ENCODE data around the gene CDC25A. TPM values are rescaled to one million over a fixed set of nuclear protein-coding genes. Genes with fewer than 3 reads are reported as not detected.

Gene CDC25A
- total and polyA plus RNA-seq, 2 of the 8 experiments (the other 6 are each of a cell fraction or from before 2014, with no cell fraction given), result 20.7 to 62.1 TPM

- ChIA-PET CTCF (ENCODE audit: partially characterized antibody) (interaction anchor here (0.5 to 3.2 kb wide), 50 partner anchors 11 to 421 kb away, joined by 3 to 25 read pairs (median 5); partner anchors contain the start of genes CCDC51, TMA7 and ZNF589), POLR2A (ENCODE audit: partially characterized antibody) (interaction anchor here (0.6 to 4.7 kb wide), 19 partner anchors 15 to 245 kb away, joined by 3 to 25 read pairs (median 4); partner anchors contain the start of genes CCDC51 and ZNF589)
- no peak overlapping the region; a peak in 1 of 7 replicates for H3K9ac ChIP-seq (replicated peaks in 1 of 4; ENCODE audit: extremely low read depth in 1 of 4, low read depth in 3 of 4, low read length in 3 of 4)
- H3K9me3 ChIP-seq (ENCODE audit: insufficient read depth in 2 of 2, low read depth in 1 of 2, low read length in 1 of 2), result no peaks in the 10 kb centered on the region
- DNase-seq (ENCODE audit: low read depth in 1 of 2, low spot score in 2 of 2) (peak; percentile 23 to 95), FAIRE-seq (peak; percentile 90)
- H3K79me1 ChIP-seq (ENCODE audit: low read depth, low read length), result no peaks in the 10 kb centered on the region
- no peaks in the 10 kb centered on the region for H3K79me2 ChIP-seq (ENCODE audit: control insufficient read depth in 1 of 2, insufficient read depth in 2 of 2, low read length in 2 of 2)
- WGBS, 2 experiments (ENCODE audit: extremely low coverage in 1 of 2, insufficient coverage in 1 of 2, insufficient read length in 1 of 2, insufficient replicate concordance in 2 of 2, low coverage in 1 of 2, low lambda C conversion rate in 2 of 2, missing lambda C conversion rate in 1 of 2), result 58% methylated on average over 9 of the region's 9 CpGs; no CpG with 5 or more reads in 1 of the 2 experiments
- no peak overlapping the region for H2BK120ac ChIP-seq (replicated peaks; ENCODE audit: low read depth, low read length)
- no peak overlapping the region for H3K4ac ChIP-seq (replicated peaks; ENCODE audit: insufficient read length, low read depth, low read length)
- no peaks in the 10 kb centered on the region; the same call in 1 of the 2 replicates for H3K23me2 ChIP-seq (ENCODE audit: low read depth, low read length)
- 0 out of 2 replicates have a peak overlapping the region, but pooled peaks have one; percentile 11 for H2AFZ ChIP-seq (ENCODE audit: low read length)
- H4K8ac ChIP-seq (ENCODE audit: extremely low read depth, insufficient read depth, low read length), result no peak overlapping the region
- H2BK15ac ChIP-seq (ENCODE audit: low read length), result no peak overlapping the region
- H2BK5ac ChIP-seq (ENCODE audit: low read depth, low read length), result no peak overlapping the region
- H2AK5ac ChIP-seq (ENCODE audit: low read depth, low read length), result no peak overlapping the region
- H3K4me1 ChIP-seq (replicated peaks in 1 of 4; ENCODE audit: control insufficient read depth in 3 of 4, insufficient read depth in 4 of 4, low read length in 3 of 4), result peaks cover 2 to 11% (median 5%) of the 10 kb centered on the region in 4 experiments
- TF ChIP-seq RXRA (IDR thresholded peaks at IDR 0.05; ENCODE audit: insufficient read depth, low read depth, low read length) (no peak), CTCF (IDR thresholded peaks at IDR 0.05; ENCODE audit: control extremely low read depth in 1 of 3, insufficient read depth in 1 of 3, low read depth in 1 of 3, low read length in 3 of 3) (peak; percentile 67 to 91 (median 78)), RAD21 (IDR thresholded peaks at IDR 0.05 in 1 of 2, conservative IDR thresholded peaks at IDR 0.05 in 1 of 2; ENCODE audit: low read depth in 2 of 2, low read length in 2 of 2) (peak; percentile 91 to 93), YY1 (IDR thresholded peaks at IDR 0.05; ENCODE audit: low read depth, low read length) (peak; percentile 63)
- no peak overlapping the region for H3K4me3 ChIP-seq (ENCODE audit: extremely low read depth in 1 of 4, insufficient read depth in 2 of 4, low read depth in 3 of 4, low read length in 4 of 4)
- H4K20me1 ChIP-seq (replicated peaks in 1 of 2; ENCODE audit: control insufficient read depth in 1 of 2, insufficient read depth in 2 of 2, low read length in 2 of 2), result no peaks in the 10 kb centered on the region
- H3K27ac ChIP-seq (ENCODE audit: low read depth, low read length), result no peak overlapping the region
- no peak overlapping the region for H4K5ac ChIP-seq (ENCODE audit: insufficient read length, low read depth, low read length)
- no peak overlapping the region for H3K4me2 ChIP-seq (ENCODE audit: insufficient read depth in 1 of 2, low read depth in 2 of 2, low read length in 2 of 2)
- no peak overlapping the region for H4K91ac ChIP-seq (replicated peaks; ENCODE audit: insufficient read length, low read length)
- no peaks in the 10 kb centered on the region for H3K36me3 ChIP-seq (ENCODE audit: control insufficient read depth in 2 of 4, insufficient read depth in 4 of 4, low read length in 3 of 4)
- H3K14ac ChIP-seq (ENCODE audit: insufficient read length), result no peak overlapping the region
- H3K56ac ChIP-seq (replicated peaks; ENCODE audit: insufficient read length, low read depth, low read length), result no peak overlapping the region
- H2BK12ac ChIP-seq (ENCODE audit: low read depth, low read length), result no peak overlapping the region
- no peaks in the 10 kb centered on the region for H3K27me3 ChIP-seq (replicated peaks in 1 of 4; ENCODE audit: control insufficient read depth in 3 of 4, extremely low read depth in 1 of 4, insufficient read depth in 3 of 4, low read length in 3 of 4)
- H3K23ac ChIP-seq (ENCODE audit: insufficient read length), result no peak overlapping the region
- no peak overlapping the region for H3K18ac ChIP-seq (ENCODE audit: extremely low read depth, low read length)
- no peak overlapping the region for H2BK20ac ChIP-seq (ENCODE audit: low read length)
These were observed 6.3 kb upstream of the CDC25A start for GRCh38 chr3:48194446-48195071.

Measured in H1 (cell line).